ENCODE data around the gene RAB3A.

Gene RAB3A

GRCh38 chr19:18203863-18204393 lies at the start of gene RAB3A:
RAB3A (minus strand) TSS chr19:18204042; CDS start chr19:18202740, 1,302 bp downstream.
- peak; percentile 91 to 99 (median 98) for DNase-seq

DNA sequence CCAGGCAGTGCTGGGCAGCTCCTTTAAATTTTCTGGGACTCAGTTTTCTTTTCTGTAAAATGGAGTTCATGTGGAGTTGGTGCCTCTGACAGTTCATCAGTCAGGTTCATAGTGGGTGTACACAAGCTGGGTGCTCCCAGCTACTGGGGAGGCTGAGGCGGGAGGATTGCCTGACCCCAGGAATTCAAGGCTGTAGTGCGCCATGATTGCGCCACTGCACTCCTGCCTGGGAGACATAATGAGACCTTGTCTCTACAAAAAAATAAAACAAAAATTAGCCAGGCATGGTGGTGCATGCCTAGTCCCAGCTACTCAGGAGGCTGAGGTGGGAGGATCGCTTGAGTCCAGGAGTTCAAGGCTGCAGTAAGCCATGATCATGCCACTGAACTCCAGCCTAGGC lies 49.3 kb upstream of the RAB3A start:
- DNase-seq = no peak

GRCh38 chr19:18252370-18252717 lies 48.5 kb upstream of the RAB3A start:
- DNase-seq = no peak

DNA sequence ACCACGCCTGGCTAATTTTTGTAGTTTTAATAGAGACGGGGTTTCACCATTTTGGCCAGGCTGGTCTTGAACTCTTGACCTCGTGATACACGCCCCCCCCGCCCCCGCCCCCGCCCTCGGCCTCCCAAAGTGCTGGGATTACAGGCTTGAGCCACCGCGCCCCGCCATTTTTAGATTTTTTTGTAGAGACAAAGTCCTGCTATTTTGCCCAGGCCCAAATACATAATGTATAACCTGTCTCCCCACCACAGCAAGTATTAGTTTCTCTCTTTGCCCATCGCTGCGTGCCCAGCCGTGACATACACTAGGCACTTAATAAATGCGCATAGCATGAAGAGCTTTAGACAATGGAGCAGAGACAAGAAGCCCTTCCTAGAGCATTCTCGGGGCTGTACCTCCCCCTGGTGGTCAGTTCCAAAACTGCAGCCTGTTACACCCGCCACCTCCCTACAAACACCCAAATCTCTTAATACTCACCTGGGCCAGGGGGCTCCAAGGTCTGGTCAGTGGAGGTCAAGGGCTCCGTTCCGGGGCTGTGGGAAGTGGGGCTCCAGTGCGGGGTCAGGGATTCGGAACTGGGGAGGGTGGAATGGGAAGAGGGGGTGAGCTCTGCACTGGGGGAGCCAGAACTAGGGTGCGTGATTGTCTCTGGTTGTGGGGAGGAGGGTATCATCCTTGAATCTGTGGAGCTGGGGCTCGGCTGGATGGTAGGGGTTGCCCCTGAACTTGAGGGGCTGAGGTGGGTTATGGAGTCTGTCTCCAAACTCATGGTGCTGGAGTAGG lies 47.9 kb upstream of the RAB3A start:
- DNase-seq = peak; percentile 71 to 81 (median 76)

GRCh38 chr19:18249834-18250233 lies 46.0 kb upstream of the RAB3A start:
- DNase-seq = no peak

GRCh38 chr19:18245297-18245696 lies 41.5 kb upstream of the RAB3A start:
- DNase-seq = no peak

DNA sequence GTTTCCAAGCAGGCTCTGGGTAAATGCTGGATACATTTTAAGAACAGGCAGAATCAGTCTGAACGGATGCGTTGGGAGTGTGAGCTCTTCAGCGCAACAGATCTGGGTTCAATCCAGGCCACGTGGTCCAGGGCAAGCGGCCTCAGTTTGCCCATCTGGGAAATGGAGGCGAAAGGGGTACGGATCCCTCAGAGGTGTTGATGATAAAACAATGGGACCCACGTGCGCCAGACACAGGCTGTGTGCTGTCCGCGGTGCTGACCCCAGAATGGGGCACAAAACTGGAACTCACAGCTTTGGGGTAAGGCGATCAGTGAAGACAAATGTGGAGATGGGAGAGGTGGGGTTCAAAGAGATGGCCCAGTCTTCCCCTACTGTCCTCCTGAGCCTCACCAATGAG lies 35.5 kb upstream of the RAB3A start:
- DNase-seq = no peak

- DNase-seq = no peak
Measured at GRCh38 chr19:18234194-18234593, 30.4 kb upstream of the RAB3A start.

DNA sequence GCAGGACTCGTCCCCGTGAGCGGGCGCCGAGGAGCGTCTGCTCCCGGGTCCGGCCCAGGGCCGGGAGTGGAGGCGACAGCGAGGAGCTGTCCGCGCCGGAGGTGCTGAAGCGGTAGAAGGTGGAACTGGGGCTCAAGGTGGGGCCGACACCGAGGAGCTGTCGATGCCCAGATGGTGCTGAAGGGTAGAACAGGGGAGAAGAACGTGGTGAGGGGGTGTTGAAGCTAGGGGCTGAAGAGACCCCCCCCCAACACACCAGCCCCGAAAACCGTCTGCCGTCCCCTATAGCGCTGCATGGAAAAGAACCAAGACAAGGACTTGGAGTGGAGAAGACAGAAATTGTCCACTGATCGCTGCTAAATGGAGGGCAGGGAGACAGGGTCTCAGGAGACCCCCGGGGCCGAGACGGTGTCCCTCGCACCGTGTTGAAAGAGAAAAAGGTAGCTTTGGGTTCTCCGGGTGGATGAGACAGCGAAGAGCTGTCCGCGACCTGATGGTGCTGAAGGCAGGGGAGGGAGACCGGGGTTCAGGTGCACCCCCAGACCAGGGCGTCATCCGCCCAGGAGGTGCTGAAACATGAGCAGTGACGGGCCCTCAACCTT lies 29.5 kb upstream of the RAB3A start:
- DNase-seq = peak in 3 of 4 experiments; percentile 7 to 34 (median 19)

- DNase-seq = no peak
Measured at GRCh38 chr19:18232540-18233223, 28.8 kb upstream of the RAB3A start.

DNA sequence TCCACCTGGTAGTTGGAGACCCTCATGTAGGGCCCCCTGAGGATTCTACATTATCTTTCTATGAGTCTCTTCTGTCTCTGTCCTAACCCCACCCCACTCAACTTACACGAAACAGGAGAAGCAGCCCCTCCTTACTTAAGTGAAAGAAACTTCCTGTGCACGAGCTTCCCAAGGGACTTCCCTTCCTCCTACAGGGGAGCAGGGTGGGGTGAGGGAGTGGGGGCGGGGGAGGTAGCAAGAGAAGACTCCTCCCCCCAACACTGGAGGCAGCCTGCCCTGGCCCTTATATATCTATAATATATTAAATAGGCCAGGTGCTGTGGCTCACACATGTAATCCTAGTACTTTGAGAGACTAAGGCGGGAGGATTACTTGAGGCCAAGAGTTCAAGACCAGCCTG lies 27.9 kb upstream of the RAB3A start:
- no peak for DNase-seq

DNA sequence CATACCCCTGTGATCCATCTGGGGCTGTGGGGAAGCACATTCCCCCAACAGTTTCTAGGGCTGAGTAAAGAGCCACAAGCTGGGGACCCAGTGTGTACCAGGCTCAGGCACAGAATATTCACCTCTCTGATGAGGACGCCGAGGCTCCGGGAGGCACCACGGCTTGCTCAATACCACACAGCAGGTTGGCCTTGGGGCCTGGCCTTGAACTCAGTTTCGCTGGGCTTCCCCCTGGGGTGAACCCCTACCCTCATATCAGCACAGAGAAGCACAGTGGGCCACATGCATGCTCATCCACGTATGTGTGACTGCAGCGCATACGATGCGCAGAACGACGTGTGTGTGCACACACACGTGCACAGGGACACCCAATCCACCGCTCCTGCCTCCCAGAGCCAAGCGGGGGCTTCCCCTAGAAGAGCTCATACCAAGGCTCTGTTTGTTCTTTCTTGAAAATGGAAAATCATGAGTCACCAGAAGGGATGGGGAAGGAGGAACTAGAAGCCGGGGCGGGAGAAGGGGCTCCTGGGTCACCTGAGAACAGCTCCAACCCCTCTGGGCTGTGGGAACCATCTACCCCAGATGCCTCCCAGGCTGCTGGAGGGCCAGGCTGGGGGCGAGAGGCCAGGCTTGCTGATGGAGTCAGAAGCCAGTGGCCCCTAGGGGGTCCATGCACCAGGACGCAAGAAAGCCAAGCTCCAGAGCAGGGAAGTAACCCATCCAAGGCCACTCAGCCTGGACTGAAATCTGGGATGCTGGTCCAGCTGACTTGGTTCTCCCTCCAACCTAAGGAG lies 27.3 kb upstream of the RAB3A start:
- DNase-seq = no peak

DNA sequence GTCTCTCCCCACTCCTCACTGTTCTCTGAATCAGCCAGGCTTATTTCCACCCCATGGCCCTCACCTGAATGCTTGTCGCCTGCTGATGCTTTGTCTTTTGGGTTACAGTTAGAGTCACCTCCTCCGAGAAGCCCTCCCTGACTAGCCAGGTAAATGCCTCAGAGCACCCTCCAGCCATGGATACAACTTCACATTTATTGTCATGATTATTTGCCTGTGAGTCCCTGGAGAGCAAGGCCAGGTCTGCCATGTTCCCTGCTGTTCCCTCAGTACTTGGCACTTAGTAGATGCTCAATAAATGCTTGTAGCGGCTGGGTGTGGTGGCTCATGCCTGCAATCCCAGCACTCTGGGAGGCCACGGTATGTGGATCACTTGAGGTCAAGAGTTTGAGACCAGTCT lies 26.1 kb upstream of the RAB3A start:
- no peak for DNase-seq

DNA sequence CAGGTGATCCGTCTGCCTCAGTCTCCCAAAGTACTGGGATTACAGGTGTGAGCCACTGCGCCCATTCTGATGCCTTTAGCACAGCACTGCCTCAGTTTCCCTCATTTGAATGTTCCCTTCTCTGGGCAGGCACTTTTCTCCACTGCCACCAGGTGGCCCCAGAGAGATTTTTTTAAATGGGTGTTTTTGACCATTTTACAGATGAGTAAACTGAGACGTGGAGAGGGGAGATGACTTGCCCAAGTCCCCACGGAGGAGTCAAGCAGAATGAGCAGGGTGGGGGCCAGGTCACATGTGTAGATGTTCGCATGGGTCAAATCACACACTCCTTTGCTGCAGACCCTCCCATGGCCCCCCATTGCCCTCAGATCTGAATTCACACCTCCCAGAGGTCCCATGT lies 25.6 kb upstream of the RAB3A start:
- no peak for DNase-seq

DNA sequence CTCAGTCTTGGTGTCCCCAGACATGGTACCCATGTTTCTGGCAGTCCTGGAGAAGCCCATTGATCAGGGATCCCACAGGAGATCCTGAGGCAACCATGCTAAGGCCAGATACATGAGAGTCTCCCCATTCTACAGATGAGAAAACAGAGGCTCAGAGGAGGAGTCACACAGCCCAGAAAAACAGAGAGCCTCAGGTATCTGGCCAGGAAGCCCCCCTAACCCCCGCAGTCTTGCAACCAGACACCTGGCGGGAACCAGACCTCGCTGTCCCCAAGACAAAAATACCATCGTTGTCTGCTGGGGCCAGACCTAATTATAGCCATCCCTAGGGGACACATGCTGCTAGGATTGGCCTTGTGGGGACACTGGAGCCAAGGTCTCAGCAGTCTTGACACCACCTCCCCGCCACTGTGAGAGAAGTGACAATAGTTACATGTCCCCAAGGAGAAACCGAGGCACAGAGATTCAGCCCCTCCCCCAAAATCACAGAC lies 24.0 kb upstream of the RAB3A start:
- DNase-seq = no peak

GRCh38 chr19:18226956-18227780 lies 23.3 kb upstream of the RAB3A start:
- DNase-seq = no peak

- DNase-seq = no peak
Measured at GRCh38 chr19:18225702-18226468, 22.0 kb upstream of the RAB3A start, which contains the start of gene PDE4C. PDE4C (minus strand) TSS chr19:18226438; CDS start chr19:18226415, 23 bp downstream.

- no peak for DNase-seq
Measured at GRCh38 chr19:18225355-18225701, 21.5 kb upstream of the RAB3A start.

DNA sequence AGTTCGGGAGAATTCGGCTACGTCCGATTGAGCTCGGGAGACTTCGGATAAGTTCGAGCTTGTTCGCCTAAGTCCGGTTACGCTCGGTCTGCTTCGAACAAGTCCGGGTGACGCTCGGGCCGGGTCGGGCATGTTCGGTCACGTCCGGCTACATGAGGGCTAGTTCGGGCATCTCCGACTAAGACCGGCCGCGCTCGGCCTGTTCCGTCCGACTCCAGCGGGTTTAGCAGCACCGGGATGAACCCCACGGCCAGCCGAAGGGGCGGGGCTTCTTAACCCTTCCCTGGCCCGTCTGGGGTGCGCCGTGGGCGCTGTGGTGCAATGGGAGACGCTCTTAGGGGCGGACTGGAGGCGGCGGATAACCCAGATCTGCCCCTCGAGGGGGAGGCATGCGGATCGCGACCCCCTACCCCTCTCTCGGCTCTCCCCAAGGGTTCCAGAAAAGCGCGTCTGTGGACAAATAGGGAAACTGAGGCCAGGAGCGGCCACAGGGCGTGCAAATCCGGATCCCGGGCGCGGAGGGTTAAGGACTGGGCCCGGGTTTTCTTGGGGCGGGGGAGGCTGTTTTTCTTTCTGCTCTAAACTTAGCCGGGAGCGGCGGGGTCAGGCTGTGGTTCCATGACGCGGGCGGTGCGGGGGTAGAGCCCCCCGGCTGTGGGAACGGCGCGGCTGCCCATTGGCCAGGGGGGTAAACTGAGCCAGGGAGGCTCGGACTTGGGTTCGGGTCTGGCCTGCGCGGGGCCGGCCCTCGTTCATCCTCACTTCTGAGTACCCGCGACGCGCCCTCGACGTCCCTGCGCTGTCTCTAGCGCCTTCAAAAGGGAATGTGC lies 20.9 kb upstream of the RAB3A start:
- peak; percentile 66 to 78 (median 73) for DNase-seq

GRCh38 chr19:18223860-18224524 lies 20.1 kb upstream of the RAB3A start:
- DNase-seq = no peak
